ENCODE results near the gene EIF5. TPM values are rescaled to one million over a fixed set of nuclear protein-coding genes. Genes with fewer than 3 reads are reported as not detected.

The EIF5 gene
- total RNA-seq, 1 donor from 2014 or later, result 274 TPM

GRCh38 chr14:103393070-103393469 is 59.0 kb downstream of the EIF5 start:
- H3K4me1 Mint-ChIP-seq, result peaks cover 68% of the 10 kb centered on the region
- no peaks in the 10 kb centered on the region for H3K9me3 Mint-ChIP-seq
- POLR2A ChIA-PET, result no interaction called here
- CTCF ChIA-PET, result interaction anchor here (1.5 kb wide), 1 partner anchor 31 kb away, joined by 3 read pairs; no protein-coding TSS in a partner anchor
- ATAC-seq (ENCODE audit: low read depth), result no peak
- peaks cover 10% of the 10 kb centered on the region for H3K36me3 Mint-ChIP-seq (ENCODE audit: low read depth)
- no peak for DNase-seq
- no peak overlapping the region for H3K27ac Mint-ChIP-seq
- intact Hi-C loops (cut with micrococcal nuclease), result no loop called here
- TF ChIP-seq CTCF (IDR thresholded peaks at IDR 0.05), result no peak
- H3K27me3 Mint-ChIP-seq, result no peaks in the 10 kb centered on the region
- H3K4me3 Mint-ChIP-seq, result no peak overlapping the region

DNA sequence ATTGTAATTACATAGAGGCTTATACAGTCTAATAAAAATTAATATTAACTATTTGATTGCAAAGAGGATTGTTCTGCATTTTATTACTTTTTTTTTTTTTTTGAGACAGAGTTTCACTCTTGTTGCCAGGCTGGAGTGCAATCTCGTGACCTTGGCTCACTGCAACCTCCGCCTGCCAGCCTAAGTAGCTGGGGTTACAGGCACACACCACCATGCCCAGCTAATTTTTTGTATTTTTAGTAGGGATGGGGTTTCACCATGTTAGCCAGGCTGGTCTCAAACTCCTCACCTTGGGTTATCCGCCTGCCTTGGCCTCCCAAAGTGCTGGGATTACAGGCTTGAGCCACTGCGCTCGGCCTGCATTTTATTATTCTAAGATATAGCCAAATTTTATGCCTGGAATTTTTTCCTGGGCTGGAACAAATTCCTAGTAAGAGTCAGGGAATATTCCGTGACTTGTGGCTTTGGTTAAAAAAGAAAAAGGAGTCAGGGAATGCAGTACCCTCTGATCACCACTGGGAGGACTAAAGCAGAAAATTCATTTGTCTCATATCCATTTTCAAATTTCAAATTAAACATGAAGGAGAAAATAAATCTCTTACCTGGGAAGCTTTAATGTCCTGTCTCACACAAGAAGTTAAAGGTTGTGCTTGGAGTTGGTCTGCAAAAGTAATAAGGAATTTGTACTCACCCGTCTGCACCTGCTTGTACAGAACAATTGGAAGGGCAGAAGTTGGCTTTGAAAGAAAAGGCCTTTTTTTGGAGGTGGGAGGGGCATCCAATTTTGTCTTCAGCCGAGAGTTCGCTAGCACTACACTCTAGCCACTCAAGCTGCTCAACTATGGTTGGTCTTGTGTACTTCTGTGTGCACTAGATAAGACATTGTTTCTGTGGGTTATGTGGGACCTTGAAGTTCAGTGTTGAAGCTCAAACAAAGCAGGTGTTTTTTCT is 59.9 kb downstream of the EIF5 start:
- peaks cover 6% of the 10 kb centered on the region for H3K36me3 Mint-ChIP-seq (ENCODE audit: low read depth)
- no peak for DNase-seq

More for the DNA sequence above, 59.9 kb downstream of the EIF5 start:
- Mint-ChIP-seq H3K27me3 (no peaks in the 10 kb centered on the region), H3K9me3 (no peaks in the 10 kb centered on the region), H3K4me3 (no peak overlapping the region), H3K4me1 (peaks cover 65% of the 10 kb centered on the region), H3K27ac (no peak overlapping the region)
- no peak for ATAC-seq (ENCODE audit: low read depth)
- intact Hi-C loops (cut with micrococcal nuclease), result no loop called here
- peak; percentile 64 for TF ChIP-seq CTCF (IDR thresholded peaks at IDR 0.05)
- CTCF ChIA-PET, result interaction anchor here (0.6 to 1.5 kb wide), 3 partner anchors 10 to 333 kb away, joined by 3 read pairs; no protein-coding TSS in a partner anchor
- POLR2A ChIA-PET, result no interaction called here

Other genes starting within 250 kb of the EIF5 start
- not detected in 2 replicates for gene EXOC3L4, start 239.5 kb upstream of the EIF5 start, total RNA-seq
- gene TNFAIP2, start 210.8 kb upstream of the EIF5 start, total RNA-seq, result 4.1 and 5.2 TPM in 2 replicates
- gene MARK3, start 51.2 kb downstream of the EIF5 start, total RNA-seq, result 97.1 and 110 TPM in 2 replicates
- 8.6 and 12.0 TPM in 2 replicates for gene CKB, start 188.6 kb downstream of the EIF5 start, total RNA-seq
- 19.4 and 21.8 TPM in 2 replicates for gene TRMT61A, start 195.0 kb downstream of the EIF5 start, total RNA-seq
- gene BAG5, start 228.4 kb downstream of the EIF5 start, total RNA-seq, result 26.9 and 28.8 TPM in 2 replicates
- gene COA8, start 228.7 kb downstream of the EIF5 start, total RNA-seq, result 28.4 and 28.8 TPM in 2 replicates